ENCODE measurements around the gene TAF1C.

Gene TAF1C

DNA sequence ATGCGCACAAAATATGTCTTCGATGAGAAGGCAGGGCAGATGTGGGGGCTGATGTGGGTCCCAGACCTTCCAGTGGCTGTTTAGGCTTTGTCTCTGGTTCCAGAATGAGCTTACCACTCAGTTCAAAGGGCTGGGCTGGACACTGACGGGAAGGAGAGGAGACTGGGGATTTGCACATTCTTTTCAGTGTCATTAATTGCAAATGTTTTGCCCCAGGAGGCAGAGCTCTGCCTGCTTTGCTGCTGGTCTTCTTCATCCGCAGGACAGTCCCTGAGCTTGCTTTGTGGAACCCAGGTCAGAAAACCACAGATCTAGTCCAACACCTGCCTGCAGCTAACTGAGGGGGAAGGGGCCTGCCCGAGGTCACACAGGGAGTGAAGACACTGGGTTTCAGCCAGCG, 32.1 kb upstream of the TAF1C start:
- TF ChIP-seq, protein P1, sequence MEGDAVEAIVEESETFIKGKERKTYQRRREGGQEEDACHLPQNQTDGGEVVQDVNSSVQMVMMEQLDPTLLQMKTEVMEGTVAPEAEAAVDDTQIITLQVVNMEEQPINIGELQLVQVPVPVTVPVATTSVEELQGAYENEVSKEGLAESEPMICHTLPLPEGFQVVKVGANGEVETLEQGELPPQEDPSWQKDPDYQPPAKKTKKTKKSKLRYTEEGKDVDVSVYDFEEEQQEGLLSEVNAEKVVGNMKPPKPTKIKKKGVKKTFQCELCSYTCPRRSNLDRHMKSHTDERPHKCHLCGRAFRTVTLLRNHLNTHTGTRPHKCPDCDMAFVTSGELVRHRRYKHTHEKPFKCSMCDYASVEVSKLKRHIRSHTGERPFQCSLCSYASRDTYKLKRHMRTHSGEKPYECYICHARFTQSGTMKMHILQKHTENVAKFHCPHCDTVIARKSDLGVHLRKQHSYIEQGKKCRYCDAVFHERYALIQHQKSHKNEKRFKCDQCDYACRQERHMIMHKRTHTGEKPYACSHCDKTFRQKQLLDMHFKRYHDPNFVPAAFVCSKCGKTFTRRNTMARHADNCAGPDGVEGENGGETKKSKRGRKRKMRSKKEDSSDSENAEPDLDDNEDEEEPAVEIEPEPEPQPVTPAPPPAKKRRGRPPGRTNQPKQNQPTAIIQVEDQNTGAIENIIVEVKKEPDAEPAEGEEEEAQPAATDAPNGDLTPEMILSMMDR (IDR thresholded peaks at IDR 0.05), result no peak

DNA sequence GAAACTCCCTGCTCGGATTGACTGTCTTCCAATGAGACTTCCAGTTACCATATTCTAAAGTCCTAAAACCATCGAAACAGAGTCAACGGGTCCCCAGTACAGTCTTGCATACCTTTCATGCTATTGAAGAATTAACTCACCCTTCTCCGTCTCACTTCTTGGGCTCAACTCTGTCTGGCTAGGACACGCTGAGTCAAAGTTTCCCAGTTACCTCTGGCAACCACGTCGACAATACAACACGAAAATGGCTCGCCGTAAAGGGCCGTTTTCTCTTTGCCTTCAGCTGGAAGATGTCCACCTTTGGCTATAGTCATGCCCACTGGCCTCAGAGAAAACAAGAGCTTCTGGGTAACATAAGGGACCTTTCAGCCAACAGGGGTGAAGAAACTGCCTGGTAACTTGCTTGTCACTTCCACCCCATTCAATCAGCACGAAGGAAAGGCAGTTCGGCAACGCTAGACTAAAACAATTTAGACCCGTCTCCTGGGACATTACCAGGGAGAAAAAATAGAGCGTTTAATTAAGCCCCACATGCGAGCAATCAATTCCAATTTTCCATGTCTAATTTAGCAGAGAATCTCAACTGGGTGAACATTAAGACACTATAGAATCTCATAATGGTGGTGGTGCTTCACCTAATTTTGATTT, 31.4 kb upstream of the TAF1C start:
- TF ChIP-seq, protein P1 (IDR thresholded peaks at IDR 0.05), result no peak

DNA sequence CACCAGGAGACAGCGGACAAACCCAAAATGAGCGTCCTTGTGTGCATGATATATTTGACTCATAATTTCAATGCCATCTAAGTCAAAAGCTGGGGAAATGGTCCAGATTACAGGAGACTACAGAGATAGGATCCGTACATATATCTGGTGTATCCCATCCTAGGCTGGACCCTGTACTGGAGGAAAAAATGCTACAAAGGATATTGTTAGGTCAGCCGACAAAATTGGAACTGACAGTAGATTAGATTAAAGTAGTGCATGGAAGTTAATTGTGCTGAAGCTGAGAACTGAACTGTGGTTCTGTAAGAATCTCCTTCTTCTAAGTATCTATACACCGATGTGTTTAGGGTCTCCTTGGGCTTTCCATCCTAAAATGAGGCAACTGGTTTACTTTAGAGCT, 28.7 kb upstream of the TAF1C start:
- TF ChIP-seq, protein P1 (IDR thresholded peaks at IDR 0.05), result no peak

DNA sequence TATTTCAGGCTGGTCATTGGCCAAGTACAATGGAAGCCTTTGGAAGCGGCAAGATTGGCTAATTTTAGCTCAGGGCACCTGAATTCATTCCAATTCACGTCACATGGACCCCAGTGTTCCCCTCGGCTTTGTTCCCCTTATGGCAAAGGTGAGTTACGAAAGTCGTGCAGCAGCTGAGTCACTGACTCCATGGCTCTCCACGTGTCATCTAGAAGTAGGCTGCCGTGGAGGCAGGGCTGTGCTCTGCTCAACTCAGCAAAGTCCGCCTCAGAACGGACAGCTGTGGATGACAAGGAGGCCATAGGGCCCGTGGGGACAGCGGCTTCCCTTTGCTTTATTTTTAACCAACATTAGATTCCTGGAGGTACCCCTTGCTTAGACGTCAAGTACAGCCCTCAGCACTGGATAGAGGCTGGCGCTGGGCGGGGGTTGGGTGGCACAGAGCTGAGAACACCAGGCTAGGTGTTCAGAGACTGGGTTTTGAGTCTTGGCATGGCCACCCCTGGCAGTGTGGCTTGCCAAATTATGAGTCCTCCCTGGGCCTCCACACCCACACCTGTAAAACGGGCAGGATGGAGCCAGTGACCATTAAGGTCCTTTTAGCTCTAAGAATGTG, 27.7 kb upstream of the TAF1C start:
- TF ChIP-seq, protein P1 (IDR thresholded peaks at IDR 0.05), result no peak

DNA sequence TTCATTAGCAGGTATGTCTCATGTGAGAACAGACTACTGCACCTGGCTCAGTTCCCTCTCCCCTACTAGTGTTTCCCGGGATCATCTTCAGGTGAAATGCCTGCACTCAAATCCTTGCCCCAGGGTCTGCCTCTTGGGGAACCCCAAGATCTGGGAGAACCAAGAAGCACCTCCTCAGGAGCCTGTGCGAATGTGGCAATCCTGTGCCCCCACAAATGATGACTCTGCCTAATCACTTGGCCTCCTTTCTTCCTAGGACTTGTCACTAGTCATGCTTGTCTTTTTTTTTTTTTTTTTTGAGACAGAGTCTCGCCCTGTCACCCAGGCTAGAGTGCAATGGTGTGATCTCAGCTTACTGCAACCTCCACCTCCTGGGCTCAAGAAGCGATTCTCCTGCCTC, 25.8 kb upstream of the TAF1C start:
- TF ChIP-seq, protein P1 (IDR thresholded peaks at IDR 0.05), result no peak

DNA sequence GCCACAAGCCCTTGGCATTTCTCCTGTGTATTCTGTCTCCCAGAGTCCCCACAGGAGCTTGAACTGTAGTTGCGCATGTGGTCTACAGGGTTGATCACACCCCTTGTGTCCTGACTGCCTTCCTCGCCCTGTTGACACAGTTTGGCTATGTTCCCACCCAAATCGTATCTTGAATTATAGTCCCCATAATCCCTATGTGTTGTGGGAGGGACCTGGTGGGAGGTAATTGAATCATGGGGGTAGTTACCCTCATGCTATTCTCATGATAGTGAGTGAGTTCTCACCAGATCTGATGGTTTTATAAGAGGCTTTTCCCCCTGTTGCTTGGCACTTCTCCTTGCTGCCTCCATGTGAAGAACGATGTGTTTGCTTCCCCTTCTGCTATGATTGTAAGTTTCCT, 25.3 kb upstream of the TAF1C start:
- TF ChIP-seq, protein P1 (IDR thresholded peaks at IDR 0.05), result no peak

DNA sequence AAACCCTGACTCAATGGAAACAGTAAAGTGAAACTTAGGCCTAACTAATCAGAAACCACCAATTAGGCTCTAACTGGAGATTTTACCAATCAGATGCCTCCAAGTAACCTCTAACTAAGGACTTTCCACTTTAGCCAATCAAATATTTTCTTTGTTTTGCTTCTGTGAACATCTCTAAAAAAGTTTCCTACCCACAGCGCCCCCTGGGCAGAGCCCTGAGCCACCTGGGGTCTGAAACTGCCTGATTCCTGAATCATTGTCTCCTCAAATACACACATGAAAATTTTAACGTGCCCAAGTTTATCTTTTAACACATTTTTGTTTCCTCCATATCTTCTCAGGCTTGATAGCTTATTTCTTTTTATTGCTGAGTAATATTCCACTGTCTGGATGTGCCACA, 23.1 kb upstream of the TAF1C start:
- TF ChIP-seq, protein P1 (IDR thresholded peaks at IDR 0.05), result no peak
